HUDEP-2 (cell line): Measurements from ENCODE around the gene NXPH3.

Source experiments
- DNase-seq, 76 experiments: peaks; one replicate each; lab custom pipeline; 2025; ENCODE audit not compliant: unreplicated experiment in 76 of 76; lab: John Stamatoyannopoulos, UW

The NXPH3 gene

DNA sequence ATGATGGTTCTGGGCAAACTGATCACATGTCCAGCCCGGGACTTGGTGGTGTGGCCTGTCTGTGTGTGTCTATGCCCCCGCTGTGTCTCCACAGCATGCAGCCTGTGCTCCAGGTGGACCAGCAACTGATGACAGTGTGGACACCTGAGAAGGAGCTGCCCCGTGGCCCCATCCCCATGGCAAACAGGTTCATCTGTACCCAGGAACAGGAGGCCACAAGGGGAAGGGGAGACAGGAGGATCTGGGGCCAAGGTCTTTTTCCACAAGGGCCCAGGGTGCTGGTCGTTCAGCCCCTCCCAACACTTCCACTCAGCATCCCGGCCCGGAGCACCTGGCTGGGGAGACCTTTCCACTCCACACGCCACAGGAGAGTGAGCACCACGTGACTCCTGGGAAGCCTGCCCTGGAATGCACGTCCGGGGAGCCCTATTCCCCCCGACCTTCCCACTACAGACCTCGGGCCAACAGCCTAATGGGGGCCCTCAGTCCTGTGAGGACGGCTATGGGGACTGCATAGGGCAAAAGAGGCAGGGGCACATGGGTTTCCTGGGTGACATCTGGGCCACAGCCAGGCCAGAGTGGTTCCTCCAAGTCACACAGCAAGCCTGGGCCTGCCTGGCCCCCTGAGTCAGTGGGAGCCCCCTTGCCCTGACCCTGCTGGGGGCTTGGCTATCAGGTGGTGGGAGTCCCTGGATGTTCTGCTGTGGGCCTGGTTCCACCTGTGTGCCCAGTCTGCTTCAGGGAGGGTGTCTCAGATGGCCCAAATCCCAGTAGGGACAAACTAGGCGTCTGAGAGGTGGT is 20.8 kb upstream of the NXPH3 start:
- DNase-seq = no peak

DNA sequence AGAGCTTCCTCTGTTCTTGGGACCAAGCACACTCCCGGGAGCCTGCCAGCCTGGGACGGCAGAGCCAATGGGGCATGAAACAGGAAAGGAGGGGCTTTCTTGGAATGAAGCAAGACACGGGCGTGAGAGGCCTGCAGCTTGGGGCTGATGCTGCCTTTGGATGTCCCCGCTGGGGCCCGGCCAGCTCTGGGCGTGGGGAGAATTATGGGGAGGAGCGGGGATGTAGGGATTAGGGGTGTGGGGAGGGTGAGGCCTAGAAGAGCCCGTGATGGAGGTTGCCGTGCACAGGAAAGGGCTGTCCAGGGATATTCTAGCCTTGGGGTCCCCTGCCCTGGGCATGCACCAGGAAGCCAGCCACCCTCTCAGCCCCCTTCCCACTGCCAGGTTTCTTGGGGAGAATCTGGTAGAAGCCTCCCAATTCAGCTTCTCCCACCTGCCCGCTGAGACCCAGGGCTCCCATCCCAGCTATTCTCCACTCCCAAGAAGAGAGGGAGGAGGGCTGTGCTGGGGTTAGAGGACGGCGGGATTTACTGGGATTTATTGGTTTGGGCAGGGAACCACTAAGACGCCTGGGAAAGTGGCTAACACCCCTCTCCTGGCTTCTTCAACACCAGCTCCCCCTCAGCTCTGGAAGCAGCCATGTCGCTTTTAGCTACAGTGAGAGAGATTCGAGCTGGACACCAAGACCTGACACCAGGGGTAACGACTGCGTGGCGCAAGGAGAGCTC is 20.0 kb upstream of the NXPH3 start:
- DNase-seq = no peak

GRCh38 chr17:49556223-49556943 is 19.3 kb upstream of the NXPH3 start:
- DNase-seq = peak in 63 of 76 experiments; percentile 7 to 84 (median 52)

- DNase-seq = peak in 32 of 76 experiments; percentile 5 to 55 (median 28)
Observed at GRCh38 chr17:49557312-49558024, 18.2 kb upstream of the NXPH3 start.

DNA sequence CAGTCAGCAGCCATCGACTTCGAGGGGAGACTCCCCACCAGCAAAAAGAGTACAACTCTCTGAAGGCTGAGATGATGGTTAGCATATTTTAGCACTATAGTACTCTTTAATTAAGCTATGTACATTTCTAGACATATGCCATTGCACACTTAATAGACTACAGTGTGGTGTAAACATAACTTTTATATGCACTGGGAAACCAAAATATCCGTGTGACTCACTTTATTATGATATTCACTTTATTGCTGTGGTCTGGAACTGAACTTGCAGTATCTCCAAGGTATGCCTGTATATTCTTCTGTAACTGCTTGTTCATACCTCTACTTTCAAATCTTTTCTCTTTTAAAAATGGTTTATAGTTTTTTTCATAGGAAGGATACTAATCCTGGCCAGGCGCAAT is 11.0 kb upstream of the NXPH3 start:
- DNase-seq = no peak

- no peak for DNase-seq
Observed at GRCh38 chr17:49565948-49566491, 9.7 kb upstream of the NXPH3 start.

DNA sequence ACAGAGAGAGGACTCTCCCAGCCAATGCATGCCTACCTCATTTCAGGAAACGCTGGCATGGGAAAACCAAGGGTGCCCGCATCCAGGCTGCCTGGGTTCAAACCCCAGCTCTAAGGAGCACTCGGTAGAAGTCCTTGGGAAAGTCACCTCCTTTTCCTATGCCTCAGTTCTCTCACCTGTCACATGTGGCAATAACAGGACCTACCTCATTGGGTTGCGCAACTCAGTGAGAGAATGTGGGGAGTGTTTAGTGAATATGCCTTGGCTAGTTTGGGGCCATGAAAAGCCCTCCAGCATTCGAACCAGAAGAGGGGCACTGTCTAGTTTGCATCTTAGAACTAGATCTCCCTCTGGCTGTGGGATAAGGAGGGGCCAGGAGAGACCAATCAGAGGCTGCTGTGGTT is 9.0 kb upstream of the NXPH3 start:
- no peak for DNase-seq

- DNase-seq = no peak
Observed at GRCh38 chr17:49567104-49567521, 8.6 kb upstream of the NXPH3 start.

- DNase-seq = peak in 72 of 76 experiments; percentile 15 to 90 (median 69)
Observed at GRCh38 chr17:49567871-49568694, 7.6 kb upstream of the NXPH3 start.

DNA sequence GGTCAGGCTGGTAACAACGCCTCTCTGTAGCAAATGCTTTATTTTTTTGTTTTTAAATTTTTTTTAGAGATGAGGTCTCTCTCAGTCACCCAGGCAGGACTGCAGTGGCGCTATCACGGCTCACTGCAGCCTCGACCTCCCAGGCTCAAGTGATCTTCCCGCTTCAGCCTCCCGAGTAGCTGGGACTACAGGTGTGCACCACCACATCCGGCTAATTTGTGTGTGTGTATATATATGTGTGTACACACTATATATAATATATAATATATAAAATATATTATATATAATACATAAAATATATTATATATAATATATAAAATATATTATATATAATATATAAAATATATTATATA is 7.0 kb upstream of the NXPH3 start:
- DNase-seq = peak in 6 of 76 experiments; percentile 7 to 24 (median 14)

DNA sequence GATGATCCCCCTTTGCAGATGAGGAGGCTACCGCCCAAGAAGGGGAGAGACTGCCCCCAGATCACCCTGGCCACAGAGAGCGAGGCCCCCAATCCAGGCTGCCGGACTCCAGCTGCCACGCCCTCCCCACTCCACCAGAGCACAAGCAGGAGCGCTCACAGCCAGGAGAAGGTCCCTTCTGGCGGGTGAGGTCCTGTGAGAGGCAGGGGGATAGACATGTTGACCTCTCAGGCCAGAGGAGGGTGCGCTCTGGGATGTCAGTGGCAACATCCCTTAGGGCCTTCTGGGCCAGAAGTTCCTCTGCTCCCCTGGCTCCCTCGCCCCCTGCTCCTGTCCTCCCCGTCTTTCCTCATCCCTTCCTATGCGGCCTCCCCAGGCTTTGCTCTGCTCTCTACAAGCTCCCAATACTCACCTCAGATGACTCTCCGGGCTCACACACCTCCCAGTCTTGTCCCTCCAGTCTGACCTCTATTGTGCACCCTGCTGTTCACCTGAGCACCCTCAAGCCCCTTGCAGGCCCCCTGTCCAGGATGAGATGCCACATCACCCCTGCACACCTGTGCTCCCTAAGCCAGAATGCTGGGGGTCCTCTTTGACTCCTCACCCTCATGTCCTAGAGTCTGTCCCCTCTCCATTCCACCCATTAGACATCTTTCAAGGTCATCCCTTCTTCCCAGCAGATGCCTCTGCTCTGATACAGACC is 5.0 kb upstream of the NXPH3 start:
- no peak for DNase-seq

- no peak for DNase-seq
Observed at GRCh38 chr17:49571283-49571682, 4.4 kb upstream of the NXPH3 start.

GRCh38 chr17:49571764-49572163 is 3.9 kb upstream of the NXPH3 start:
- DNase-seq = no peak

DNA sequence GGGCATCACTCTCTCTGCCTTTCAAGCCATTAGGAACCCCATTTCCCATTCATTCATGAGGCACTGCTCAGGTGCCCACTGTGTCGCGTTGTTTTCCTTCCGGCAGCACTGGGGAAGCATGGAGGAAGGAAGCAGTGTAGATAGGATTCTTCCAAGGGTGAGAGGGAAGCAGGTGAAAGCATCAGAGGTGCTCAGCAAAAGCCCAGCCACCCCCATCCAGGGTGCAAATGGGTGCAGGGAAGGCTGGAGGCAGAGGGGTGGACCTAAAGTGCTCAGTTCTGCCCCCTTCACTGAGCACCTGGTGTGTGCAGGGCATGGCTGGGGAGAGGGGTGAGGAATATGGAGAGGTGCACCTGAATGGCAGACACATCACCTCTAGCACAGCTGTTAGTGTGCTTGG is 3.4 kb upstream of the NXPH3 start:
- DNase-seq = no peak

DNA sequence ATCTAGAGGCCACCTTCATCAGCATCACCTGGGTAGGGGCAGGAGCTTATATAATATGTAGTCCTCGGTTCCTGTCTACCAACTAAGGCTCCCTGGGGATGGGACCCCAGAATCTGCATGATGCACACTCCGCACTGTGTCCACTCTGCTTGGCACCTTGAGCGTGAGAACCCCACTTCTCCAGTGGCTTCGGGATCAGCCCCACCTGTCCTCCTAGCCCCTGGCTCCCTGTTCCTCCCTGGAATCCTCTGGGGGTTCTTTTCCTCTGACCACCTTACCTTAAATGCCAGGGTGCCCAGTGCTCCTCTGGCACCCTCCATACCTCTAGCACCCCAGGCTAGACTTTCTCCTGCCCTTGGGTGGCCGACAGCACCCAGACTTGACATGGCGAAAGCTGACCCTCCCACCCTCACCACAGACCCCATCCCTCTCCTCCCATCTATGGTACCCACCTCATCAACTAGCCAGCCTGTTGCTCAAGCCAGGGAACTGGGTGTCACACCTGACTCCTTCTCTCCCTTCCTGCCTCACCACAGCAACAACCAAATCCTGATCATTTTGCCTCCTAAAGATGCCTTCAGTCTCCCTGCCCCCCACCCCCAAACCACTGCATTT is 2.8 kb upstream of the NXPH3 start:
- DNase-seq = no peak

- no peak for DNase-seq
Observed at GRCh38 chr17:49573510-49574322, 2.0 kb upstream of the NXPH3 start.

- DNase-seq = no peak
Observed at GRCh38 chr17:49574323-49574781, 1.3 kb upstream of the NXPH3 start.
